ENCODE measurements around the gene TGOLN2. TPM values are rescaled to one million over a fixed set of nuclear protein-coding genes. Genes with fewer than 3 reads are reported as not detected.

The TGOLN2 gene
- total RNA-seq, 2 donors from 2014 or later: 58.6 to 67.0 TPM

- no peak overlapping the region for H3K4me3 ChIP-seq (ENCODE audit: low read length)
- peaks cover 62% of the 10 kb centered on the region for H3K36me3 ChIP-seq (ENCODE audit: control insufficient read depth, insufficient read depth, low read length)
- Mint-ChIP-seq H3K27ac (no peak overlapping the region), H3K36me3 (ENCODE audit: low read depth) (peaks cover 66% of the 10 kb centered on the region), H3K4me1 (peaks cover 7% of the 10 kb centered on the region), H3K27me3 (ENCODE audit: insufficient read depth) (no peaks in the 10 kb centered on the region), H3K4me3 (no peak overlapping the region), H3K9me3 (no peaks in the 10 kb centered on the region)
- no peaks in the 10 kb centered on the region for H3K27me3 ChIP-seq (ENCODE audit: control insufficient read depth, insufficient read depth, low read length, poor library complexity, severe bottlenecking)
- no peaks in the 10 kb centered on the region for H3K4me1 ChIP-seq (ENCODE audit: control insufficient read depth, insufficient read depth, low read length)
- H3K9me3 ChIP-seq (ENCODE audit: control insufficient read depth, low read length): no peaks in the 10 kb centered on the region
- no peak overlapping the region for H3K9ac ChIP-seq (ENCODE audit: extremely low read depth, low read length, poor library complexity, severe bottlenecking)
- TF ChIP-seq, protein P1, sequence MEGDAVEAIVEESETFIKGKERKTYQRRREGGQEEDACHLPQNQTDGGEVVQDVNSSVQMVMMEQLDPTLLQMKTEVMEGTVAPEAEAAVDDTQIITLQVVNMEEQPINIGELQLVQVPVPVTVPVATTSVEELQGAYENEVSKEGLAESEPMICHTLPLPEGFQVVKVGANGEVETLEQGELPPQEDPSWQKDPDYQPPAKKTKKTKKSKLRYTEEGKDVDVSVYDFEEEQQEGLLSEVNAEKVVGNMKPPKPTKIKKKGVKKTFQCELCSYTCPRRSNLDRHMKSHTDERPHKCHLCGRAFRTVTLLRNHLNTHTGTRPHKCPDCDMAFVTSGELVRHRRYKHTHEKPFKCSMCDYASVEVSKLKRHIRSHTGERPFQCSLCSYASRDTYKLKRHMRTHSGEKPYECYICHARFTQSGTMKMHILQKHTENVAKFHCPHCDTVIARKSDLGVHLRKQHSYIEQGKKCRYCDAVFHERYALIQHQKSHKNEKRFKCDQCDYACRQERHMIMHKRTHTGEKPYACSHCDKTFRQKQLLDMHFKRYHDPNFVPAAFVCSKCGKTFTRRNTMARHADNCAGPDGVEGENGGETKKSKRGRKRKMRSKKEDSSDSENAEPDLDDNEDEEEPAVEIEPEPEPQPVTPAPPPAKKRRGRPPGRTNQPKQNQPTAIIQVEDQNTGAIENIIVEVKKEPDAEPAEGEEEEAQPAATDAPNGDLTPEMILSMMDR (conservative IDR thresholded peaks at IDR 0.05): no peak
- no peak for DNase-seq
- 92 to 95% methylated on average over 8 of the region's 8 CpGs for WGBS, 2 experiments (ENCODE audit: insufficient coverage in 1 of 2, insufficient read length in 1 of 2)
- no peak overlapping the region for H3K27ac ChIP-seq (ENCODE audit: low read depth, low read length)
These were observed 40.9 kb downstream of the TGOLN2 start for GRCh38 chr2:85286918-85287317.

DNA sequence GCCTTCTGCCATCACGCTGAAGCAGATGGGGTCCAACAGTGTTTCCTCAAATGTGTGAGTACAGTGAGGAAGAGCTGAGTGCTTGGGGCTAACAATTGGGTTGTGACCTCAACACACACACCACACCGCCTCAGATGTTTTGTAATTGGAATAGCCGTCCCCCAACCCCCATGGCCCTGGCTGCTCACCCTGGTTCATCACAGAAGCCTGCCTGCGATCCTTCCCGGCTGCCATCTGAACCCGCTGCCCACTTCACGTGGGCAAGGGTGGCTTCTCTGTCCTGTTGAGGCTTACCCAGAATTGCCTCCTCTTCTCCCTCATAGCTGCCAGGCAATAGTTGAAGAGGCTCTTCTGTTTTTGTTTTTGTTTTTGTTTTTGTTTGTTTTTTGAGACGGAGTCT, 44.1 kb downstream of the TGOLN2 start:
- H3K27ac Mint-ChIP-seq: no peak overlapping the region
- no peak for DNase-seq
- TF ChIP-seq, protein P1 (conservative IDR thresholded peaks at IDR 0.05): no peak
- no peaks in the 10 kb centered on the region for H3K27me3 Mint-ChIP-seq (ENCODE audit: insufficient read depth)
- no peaks in the 10 kb centered on the region for H3K4me1 ChIP-seq (ENCODE audit: control insufficient read depth, insufficient read depth, low read length)
- no peak overlapping the region for H3K4me3 Mint-ChIP-seq
- peaks cover 41% of the 10 kb centered on the region for H3K36me3 ChIP-seq (ENCODE audit: control insufficient read depth, insufficient read depth, low read length)
- no peak overlapping the region for H3K9ac ChIP-seq (ENCODE audit: extremely low read depth, low read length, poor library complexity, severe bottlenecking)
- no peak overlapping the region for H3K4me3 ChIP-seq (ENCODE audit: low read length)
- no peak overlapping the region for H3K27ac ChIP-seq (ENCODE audit: low read depth, low read length)
- H3K9me3 Mint-ChIP-seq: no peaks in the 10 kb centered on the region
- WGBS, 2 experiments (ENCODE audit: insufficient coverage in 1 of 2, insufficient read length in 1 of 2): 87 to 88% methylated on average over 6 to 8 of the region's 8 CpGs
- H3K9me3 ChIP-seq (ENCODE audit: control insufficient read depth, low read length): no peaks in the 10 kb centered on the region
- H3K36me3 Mint-ChIP-seq (ENCODE audit: low read depth): peaks cover 48% of the 10 kb centered on the region
- peaks cover 7% of the 10 kb centered on the region for H3K4me1 Mint-ChIP-seq
- H3K27me3 ChIP-seq (ENCODE audit: control insufficient read depth, insufficient read depth, low read length, poor library complexity, severe bottlenecking): no peaks in the 10 kb centered on the region

DNA sequence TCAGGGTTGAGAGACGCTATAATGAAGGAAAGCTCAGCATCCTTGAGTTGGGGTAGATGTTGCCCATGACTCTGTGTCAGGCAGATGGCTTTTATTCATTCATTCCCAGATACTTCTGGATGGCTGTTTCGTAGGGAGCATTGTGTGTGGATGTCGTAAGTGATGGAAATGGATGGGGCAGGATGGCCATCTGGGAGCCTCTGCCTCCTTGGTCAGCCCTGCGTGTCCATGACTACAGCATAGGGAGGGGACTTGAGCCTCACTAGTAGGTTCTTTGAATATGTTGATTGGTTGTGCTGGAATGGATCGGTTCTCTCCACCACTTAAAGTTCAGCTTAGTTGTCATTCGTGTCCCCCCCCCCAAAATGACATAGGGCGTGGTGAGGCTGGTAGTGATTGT, 44.9 kb downstream of the TGOLN2 start:
- Histone ChIP-seq H3K36me3 (ENCODE audit: control insufficient read depth, insufficient read depth, low read length) (peaks cover 37% of the 10 kb centered on the region), H3K9ac (ENCODE audit: extremely low read depth, low read length, poor library complexity, severe bottlenecking) (no peak overlapping the region), H3K27ac (ENCODE audit: low read depth, low read length) (no peak overlapping the region), H3K9me3 (ENCODE audit: control insufficient read depth, low read length) (no peaks in the 10 kb centered on the region), H3K4me3 (ENCODE audit: low read length) (no peak overlapping the region), H3K27me3 (ENCODE audit: control insufficient read depth, insufficient read depth, low read length, poor library complexity, severe bottlenecking) (no peaks in the 10 kb centered on the region), H3K4me1 (ENCODE audit: control insufficient read depth, insufficient read depth, low read length) (no peaks in the 10 kb centered on the region)
- H3K4me3 Mint-ChIP-seq: no peak overlapping the region
- TF ChIP-seq, protein P1 (conservative IDR thresholded peaks at IDR 0.05): no peak
- no peak overlapping the region for H3K27ac Mint-ChIP-seq
- H3K4me1 Mint-ChIP-seq: peaks cover 2% of the 10 kb centered on the region
- H3K36me3 Mint-ChIP-seq (ENCODE audit: low read depth): peaks cover 47% of the 10 kb centered on the region
- H3K27me3 Mint-ChIP-seq (ENCODE audit: insufficient read depth): no peaks in the 10 kb centered on the region
- DNase-seq: no peak
- H3K9me3 Mint-ChIP-seq: no peaks in the 10 kb centered on the region
- WGBS, 2 experiments (ENCODE audit: insufficient coverage in 1 of 2, insufficient read length in 1 of 2): 92 to 93% methylated on average over 6 to 7 of the region's 7 CpGs

All from endodermal cell (in vitro differentiated cells).